ENCODE results near the gene ALG5. TPM values are rescaled to one million over a fixed set of nuclear protein-coding genes. Genes with fewer than 3 reads are reported as not detected.

The ALG5 gene
- total RNA-seq, 1 donor from 2014 or later: 22.5 TPM

DNA sequence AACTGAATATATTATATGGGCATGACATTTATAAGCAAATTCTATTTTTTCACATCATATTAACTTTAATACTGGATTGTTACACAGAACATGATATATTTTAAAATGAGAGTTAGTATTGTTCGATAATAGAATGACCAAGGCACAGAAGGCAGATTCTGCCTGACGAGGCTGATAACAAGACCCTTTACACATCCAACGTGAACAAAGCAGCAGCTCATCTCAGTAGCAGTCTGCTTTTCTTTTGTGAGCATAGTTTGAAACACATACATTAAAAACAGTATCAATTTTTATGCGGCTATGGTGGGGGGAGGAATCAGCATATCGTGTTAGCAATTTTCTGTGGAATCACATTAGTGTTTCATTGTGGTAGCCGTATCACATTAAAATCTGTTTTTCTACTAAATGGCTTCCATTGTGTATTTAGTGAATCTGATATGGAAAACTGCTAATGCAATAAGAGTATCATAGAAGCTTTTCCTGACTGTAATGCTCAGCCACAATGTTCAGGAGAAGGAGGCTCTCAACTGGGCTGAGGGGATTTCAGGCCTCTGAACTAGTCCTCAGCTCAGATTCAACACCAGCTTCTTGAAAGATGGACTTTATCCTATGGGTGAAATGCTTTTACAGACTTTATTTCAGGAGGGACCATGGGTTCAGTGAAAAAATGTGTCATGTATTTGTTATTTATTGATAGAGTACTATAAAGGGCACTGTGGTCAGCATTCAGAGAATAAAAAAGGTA is 83.1 kb downstream of the ALG5 start:
- no peak for ATAC-seq
- no peak for DNase-seq (ENCODE audit: low spot score)

DNA sequence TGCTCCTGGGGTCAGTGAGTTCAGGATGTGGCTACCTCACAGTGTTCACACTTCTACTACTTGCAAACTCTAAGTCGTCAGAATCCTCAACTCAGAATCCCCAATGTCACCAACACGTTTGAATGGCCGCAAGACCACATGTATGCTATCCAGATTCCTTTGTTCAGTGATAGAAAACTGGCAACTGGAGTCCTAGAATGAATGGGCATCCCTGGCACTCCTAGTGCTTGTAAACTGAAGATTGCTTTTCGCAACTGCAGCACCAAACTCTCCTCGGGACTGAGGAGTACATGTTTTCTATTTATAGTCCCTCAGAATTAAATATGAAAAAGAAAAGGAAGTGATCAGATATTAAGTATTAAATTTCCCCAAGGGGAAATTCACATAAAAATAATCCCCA is 84.0 kb downstream of the ALG5 start:
- ATAC-seq (no peak), DNase-seq (ENCODE audit: low spot score) (no peak)

DNA sequence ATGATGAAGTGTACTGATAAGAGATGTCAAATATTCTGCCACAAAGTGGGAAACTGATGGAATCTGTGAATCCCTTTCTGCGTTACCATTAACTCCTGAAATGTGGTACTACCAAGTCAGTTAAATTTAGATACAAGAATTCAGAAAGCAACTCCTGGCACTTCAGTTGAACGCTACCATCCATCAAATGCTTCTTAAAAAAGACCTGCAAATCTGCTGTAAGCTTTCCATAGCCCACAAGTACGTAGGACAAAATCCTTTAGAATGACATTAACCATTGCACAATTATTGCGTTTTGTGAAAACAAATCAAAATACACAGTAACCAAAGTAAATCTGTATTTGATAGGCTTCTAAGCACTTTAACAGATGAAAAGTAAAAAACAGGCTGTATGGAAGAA is 84.5 kb downstream of the ALG5 start:
- ATAC-seq (no peak), DNase-seq (ENCODE audit: low spot score) (no peak)

DNA sequence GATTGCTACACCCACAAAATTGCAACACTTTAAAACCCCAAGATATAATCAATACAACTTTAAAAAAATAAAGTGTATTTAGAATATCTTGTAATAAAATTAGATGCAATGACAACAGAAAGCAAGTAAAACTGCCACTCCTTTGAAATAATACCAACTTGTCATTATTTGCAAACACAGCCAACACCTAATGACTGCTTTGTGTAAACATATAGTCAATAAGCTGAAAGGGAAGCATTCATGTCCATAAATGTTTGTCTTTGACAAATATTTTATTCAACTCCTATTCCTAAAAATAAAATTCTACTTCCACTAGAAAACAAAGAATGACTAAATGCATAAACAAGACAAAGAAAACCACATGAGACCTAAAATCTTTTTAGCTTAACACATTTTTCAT is 85.7 kb downstream of the ALG5 start:
- DNase-seq (ENCODE audit: low spot score): no peak
- ATAC-seq: no peak

DNA sequence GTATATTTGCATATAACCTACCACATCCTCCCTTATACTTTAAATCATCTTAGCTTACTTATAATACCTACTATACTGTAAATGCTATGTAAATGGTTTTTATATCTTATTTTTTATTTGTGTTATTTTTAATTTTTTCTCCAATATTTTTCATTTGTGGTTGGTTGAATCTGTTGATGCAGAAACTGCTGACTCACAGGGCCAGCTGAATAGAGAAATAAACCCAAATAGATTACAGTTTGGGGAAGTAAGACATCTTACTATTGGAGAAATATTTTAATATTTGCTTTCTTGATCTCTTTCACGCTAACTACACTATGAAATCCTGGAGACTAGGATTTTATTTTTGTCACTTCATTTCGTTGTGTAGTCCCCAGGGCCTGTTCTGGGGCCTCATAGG is 86.2 kb downstream of the ALG5 start:
- ATAC-seq: no peak
- no peak for DNase-seq (ENCODE audit: low spot score)

DNA sequence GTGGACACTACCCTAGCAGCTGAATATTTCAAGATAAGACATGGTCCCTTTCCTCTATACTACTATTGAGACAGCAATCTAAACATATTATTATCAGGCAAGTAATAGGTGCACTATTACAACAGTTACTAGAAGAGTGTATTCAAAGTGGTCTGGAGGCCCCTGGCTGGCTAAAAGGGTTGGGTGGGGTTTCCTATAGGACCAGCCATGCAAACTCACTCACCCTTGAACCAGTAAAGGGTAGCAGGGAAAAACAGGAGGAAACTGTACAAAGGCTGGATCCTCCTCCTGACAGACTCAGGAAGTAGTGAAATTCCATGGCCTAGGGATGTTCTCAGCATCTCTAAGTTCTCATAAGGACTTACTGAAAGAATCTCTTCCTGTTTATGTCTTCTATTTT is 86.8 kb downstream of the ALG5 start:
- DNase-seq (ENCODE audit: low spot score) (no peak), ATAC-seq (no peak)

DNA sequence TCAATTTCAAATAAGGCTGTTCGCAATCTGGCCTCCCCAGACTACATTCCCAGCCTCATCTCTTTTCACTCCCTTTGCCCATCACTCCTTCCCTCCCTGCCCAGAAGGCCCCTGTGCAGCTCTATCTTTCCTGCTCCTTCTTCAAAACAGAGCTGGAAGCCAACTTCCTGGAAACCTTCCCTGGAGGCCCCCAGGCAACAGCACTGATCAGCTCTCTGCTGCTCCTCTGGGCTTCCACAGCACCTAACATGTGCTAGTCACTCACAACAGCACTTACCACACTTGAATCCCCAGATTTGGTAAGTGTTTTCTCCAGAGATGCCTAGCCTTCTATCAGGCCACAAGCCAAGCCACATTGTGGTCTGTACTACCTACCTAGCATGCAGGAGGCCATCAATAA is 88.6 kb downstream of the ALG5 start:
- no peak for DNase-seq (ENCODE audit: low spot score)

DNA sequence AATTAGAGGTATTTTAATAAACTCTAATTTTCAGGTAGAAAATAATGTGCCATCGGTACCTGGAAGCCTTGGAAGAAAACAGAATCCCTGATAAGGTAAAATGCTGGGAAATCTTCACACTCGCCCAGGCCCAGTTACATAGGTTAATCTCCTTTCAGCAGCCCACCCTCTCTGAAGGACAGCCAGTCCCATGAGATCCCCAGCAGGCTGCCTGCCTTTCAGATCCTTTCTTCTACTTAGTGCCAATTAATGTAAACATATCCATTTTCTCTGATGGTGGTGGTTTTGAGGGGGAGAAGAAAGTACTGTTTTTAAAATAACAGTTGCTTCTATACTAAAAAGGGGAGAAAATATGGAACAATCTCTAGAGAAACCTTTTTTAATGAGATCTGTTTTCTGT is 91.3 kb downstream of the ALG5 start:
- ATAC-seq: no peak

More for the DNA sequence above, 88.6 kb downstream of the ALG5 start:
- no peak for ATAC-seq

DNA sequence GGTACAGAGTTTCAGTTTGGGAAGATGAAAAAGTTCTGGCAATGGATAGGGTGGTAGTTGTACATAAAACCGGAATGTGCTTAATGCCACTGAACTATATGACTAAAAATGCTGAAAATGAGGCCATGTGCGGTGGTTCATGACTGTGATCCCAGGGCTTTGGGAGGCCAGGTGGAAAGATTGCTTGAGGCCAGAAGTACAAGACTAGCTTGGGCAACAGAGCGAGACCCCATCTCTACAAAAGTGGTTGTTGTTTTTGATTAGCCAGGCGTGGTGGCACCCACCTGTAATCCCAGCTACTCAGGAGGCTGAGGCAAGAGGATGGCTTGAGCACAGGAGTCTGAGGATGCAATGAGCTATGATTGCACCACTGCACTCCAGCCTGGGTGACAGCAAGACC is 91.9 kb downstream of the ALG5 start:
- no peak for DNase-seq (ENCODE audit: low spot score)
- ATAC-seq: no peak

More for the DNA sequence above, 91.3 kb downstream of the ALG5 start:
- DNase-seq (ENCODE audit: low spot score): no peak

DNA sequence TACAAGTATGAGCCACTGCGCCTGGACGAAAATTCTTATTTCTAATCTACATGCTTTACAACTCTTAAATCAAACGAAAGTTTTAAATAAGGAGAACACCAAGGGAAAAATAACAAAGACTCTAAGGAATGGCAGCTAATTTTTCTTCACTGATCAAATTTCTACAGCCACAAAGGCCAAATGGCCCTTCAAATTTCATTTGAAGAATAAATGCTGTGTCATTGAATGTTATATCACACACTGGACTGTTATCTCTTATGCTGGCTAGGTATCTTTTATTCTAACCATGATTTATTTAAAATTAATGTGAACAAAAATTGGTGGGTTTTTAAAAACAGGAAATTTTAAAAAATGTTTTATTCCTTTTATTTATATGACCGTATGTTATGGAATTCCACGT is 93.2 kb downstream of the ALG5 start:
- DNase-seq (ENCODE audit: low spot score): no peak
- ATAC-seq: no peak

DNA sequence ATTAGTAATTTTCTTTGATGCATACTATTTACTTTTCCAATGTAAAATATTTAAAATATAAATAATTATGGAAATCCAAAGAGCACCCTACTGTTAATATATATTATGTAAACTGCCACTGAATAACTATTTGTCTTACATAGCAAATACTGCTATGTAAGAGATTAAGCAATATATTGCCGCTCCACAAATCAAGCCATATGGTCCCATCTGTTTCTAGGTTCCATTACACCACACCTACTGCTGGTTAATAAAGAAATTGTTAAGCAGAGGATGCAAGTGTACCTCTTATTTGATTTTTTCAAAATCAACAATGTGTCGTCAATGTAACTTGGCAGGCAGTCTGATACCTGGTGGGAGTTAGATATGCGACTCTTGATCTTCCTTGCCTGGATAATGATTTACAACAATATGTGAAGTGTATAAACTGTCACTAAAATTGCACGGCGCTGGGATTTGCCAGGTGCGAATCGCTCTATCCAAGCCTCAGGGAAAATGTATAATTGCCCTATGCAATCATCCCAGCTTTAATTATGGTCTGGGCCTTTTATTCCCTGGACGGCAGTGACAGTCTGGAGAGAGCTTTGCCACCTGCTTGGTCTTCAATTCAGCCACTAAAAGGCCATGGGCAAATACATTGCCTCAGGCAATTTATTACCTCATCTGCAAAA is 95.1 kb downstream of the ALG5 start:
- DNase-seq (ENCODE audit: low spot score) (no peak), ATAC-seq (peak; percentile 64)

Other genes starting within 250 kb of the ALG5 start
- gene RFXAP, start 180.1 kb downstream of the ALG5 start, total RNA-seq: 0.75 TPM
- gene SMAD9, start 79.1 kb downstream of the ALG5 start, total RNA-seq: 0.70 TPM
- 10.2 TPM for gene EXOSC8, start 1.4 kb upstream of the ALG5 start, total RNA-seq
- 15.1 TPM for gene SUPT20H, start 60.3 kb upstream of the ALG5 start, total RNA-seq
- not detected for gene CSNK1A1L, start 106.3 kb upstream of the ALG5 start, total RNA-seq

Measured in left lobe of liver (tissue), 2 donors.